ENCODE data around the gene ANOS1. TPM values are rescaled to one million over a fixed set of nuclear protein-coding genes. Genes with fewer than 3 reads are reported as not detected.

The ANOS1 gene
- polyA plus RNA-seq, 3 donors: 0.07 to 0.18 TPM; not detected in 1

GRCh38 chrX:8657883-8658282 is 74.1 kb downstream of the ANOS1 start:
- peaks cover 0 to 5% (median 0%) of the 10 kb centered on the region in 3 donors for H3K27me3 Mint-ChIP-seq (ENCODE audit: low read depth in 3 of 3)
- no peaks in the 10 kb centered on the region for H3K9me3 ChIP-seq (replicated peaks in 1 of 2; ENCODE audit: control insufficient read depth in 1 of 2, insufficient read depth in 1 of 2, low read length in 2 of 2)

GRCh38 chrX:8653956-8654355 is 78.0 kb downstream of the ANOS1 start:
- no peak overlapping the region for H3K4me2 ChIP-seq (replicated peaks; ENCODE audit: extremely low read depth, low read length, poor library complexity, severe bottlenecking)
- H3K4me1 Mint-ChIP-seq: peaks cover 4% of the 10 kb centered on the region
- H3K9ac ChIP-seq (ENCODE audit: insufficient read depth, low read length, poor library complexity, severe bottlenecking): no peak overlapping the region
- no peak overlapping the region for H3K27ac Mint-ChIP-seq
- no peak overlapping the region for H3K27ac ChIP-seq (ENCODE audit: low read depth in 1 of 2, low read length in 2 of 2)
- H3K4me1 ChIP-seq (ENCODE audit: control insufficient read depth in 1 of 2, insufficient read depth in 2 of 2, low read length in 2 of 2): no peaks in the 10 kb centered on the region
- no peak for TF ChIP-seq CTCF (IDR thresholded peaks at IDR 0.05)
- intact Hi-C loops (cut with micrococcal nuclease): no loop called here
- H3K27me3 ChIP-seq (ENCODE audit: control insufficient read depth in 2 of 2, insufficient read depth in 2 of 2, low read length in 2 of 2): no peaks in the 10 kb centered on the region
- H3K4me3 ChIP-seq (replicated peaks in 1 of 3; ENCODE audit: low read depth in 2 of 3, low read length in 3 of 3): no peak overlapping the region
- no peaks in the 10 kb centered on the region for H3K36me3 ChIP-seq (replicated peaks in 1 of 2; ENCODE audit: control insufficient read depth in 1 of 2, insufficient read depth in 2 of 2, low read length in 2 of 2)
- H3K79me2 ChIP-seq (ENCODE audit: insufficient read depth, low read length): no peaks in the 10 kb centered on the region
- no CpG with 5 or more reads among the region's 2 CpGs for WGBS (ENCODE audit: insufficient coverage)
- H2AFZ ChIP-seq (ENCODE audit: insufficient read depth, low read depth, low read length, poor library complexity, severe bottlenecking): no peak overlapping the region
- H3K9me3 ChIP-seq (replicated peaks in 1 of 2; ENCODE audit: control insufficient read depth in 1 of 2, insufficient read depth in 1 of 2, low read length in 2 of 2): no peaks in the 10 kb centered on the region
- no peaks in the 10 kb centered on the region for H4K20me1 ChIP-seq (ENCODE audit: insufficient read depth, low read length)
- H3K4me3 Mint-ChIP-seq: no peak overlapping the region
- peaks cover 0 to 6% (median 0%) of the 10 kb centered on the region in 3 donors for H3K27me3 Mint-ChIP-seq (ENCODE audit: low read depth in 3 of 3)
- no peaks in the 10 kb centered on the region for H3K36me3 Mint-ChIP-seq
- no peak for DNase-seq
- H3K9me3 Mint-ChIP-seq: peaks cover 0 to 10% (median 3%) of the 10 kb centered on the region in 7 donors

More at GRCh38 chrX:8657883-8658282, 74.1 kb downstream of the ANOS1 start:
- no peak overlapping the region for H3K27ac Mint-ChIP-seq
- Histone ChIP-seq H3K27ac (ENCODE audit: low read depth in 1 of 2, low read length in 2 of 2) (no peak overlapping the region), H3K9ac (ENCODE audit: insufficient read depth, low read length, poor library complexity, severe bottlenecking) (no peak overlapping the region), H3K4me1 (ENCODE audit: control insufficient read depth in 1 of 2, insufficient read depth in 2 of 2, low read length in 2 of 2) (no peaks in the 10 kb centered on the region), H3K36me3 (replicated peaks in 1 of 2; ENCODE audit: control insufficient read depth in 1 of 2, insufficient read depth in 2 of 2, low read length in 2 of 2) (no peaks in the 10 kb centered on the region), H4K20me1 (ENCODE audit: insufficient read depth, low read length) (no peaks in the 10 kb centered on the region), H2AFZ (ENCODE audit: insufficient read depth, low read depth, low read length, poor library complexity, severe bottlenecking) (no peak overlapping the region), H3K4me3 (replicated peaks in 1 of 3; ENCODE audit: low read depth in 2 of 3, low read length in 3 of 3) (no peak overlapping the region), H3K27me3 (ENCODE audit: control insufficient read depth in 2 of 2, insufficient read depth in 2 of 2, low read length in 2 of 2) (no peaks in the 10 kb centered on the region), H3K79me2 (ENCODE audit: insufficient read depth, low read length) (no peaks in the 10 kb centered on the region), H3K4me2 (replicated peaks; ENCODE audit: extremely low read depth, low read length, poor library complexity, severe bottlenecking) (no peak overlapping the region)
- WGBS (ENCODE audit: insufficient coverage): 89% methylated on average over 1 of the region's 2 CpGs
- H3K36me3 Mint-ChIP-seq: no peaks in the 10 kb centered on the region
- no peak overlapping the region for H3K4me3 Mint-ChIP-seq
- peaks cover 4% of the 10 kb centered on the region for H3K4me1 Mint-ChIP-seq
- peak in 1 of 3 donors; percentile 2 for DNase-seq
- no peak for TF ChIP-seq CTCF (IDR thresholded peaks at IDR 0.05)
- intact Hi-C loops (cut with micrococcal nuclease): no loop called here
- H3K9me3 Mint-ChIP-seq: peaks cover 2 to 11% (median 4%) of the 10 kb centered on the region in 7 donors
